Trophoblast cell (in vitro differentiated cells and primary cell): Measurements from ENCODE around the gene CRYM.
A peak's percentile ranks its signal among the peaks of the same experiment; 100 is the strongest.

Experiments used
- DNase-seq, 2 donors: peaks; one replicate each; pipeline ENCODE4 v3.0.0-alpha.2; 2016
- H2AFZ ChIP-seq: 2 replicates; pipeline ENCODE4 v1.6.1; 2013; ENCODE audit warnings: low read length, moderate library complexity, mild to moderate bottlenecking; ENCODE audit not compliant: insufficient read depth, poor library complexity
- H2AK5ac ChIP-seq: 2 replicates; pipeline ENCODE4 v1.6.1; 2013; ENCODE audit warnings: mild to moderate bottlenecking, low read length
- H2BK120ac ChIP-seq: 2 replicates; pipeline ENCODE4 v1.6.1; 2013; ENCODE audit warnings: low read length, mild to moderate bottlenecking, moderate library complexity; ENCODE audit not compliant: insufficient read depth, poor library complexity
- H2BK12ac ChIP-seq: 2 replicates; pipeline ENCODE4 v1.6.1; 2013; ENCODE audit warnings: mild to moderate bottlenecking, low read length, moderate library complexity
- H2BK5ac ChIP-seq: 2 replicates; pipeline ENCODE4 v1.6.1; 2013; ENCODE audit warnings: low read length, low read depth, moderate library complexity, mild to moderate bottlenecking; ENCODE audit not compliant: poor library complexity
- H3K14ac ChIP-seq: 2 replicates; pipeline ENCODE4 v1.6.1; 2013; ENCODE audit warnings: mild to moderate bottlenecking, low read length
- H3K18ac ChIP-seq: 2 replicates; pipeline ENCODE4 v1.6.1; 2013; ENCODE audit warnings: mild to moderate bottlenecking, low read length
- H3K23ac ChIP-seq: 2 replicates; pipeline ENCODE4 v1.6.1; 2013; ENCODE audit warnings: low read length
- H3K27ac ChIP-seq: 2 replicates; pipeline ENCODE4 v1.5.1; 2013; ENCODE audit warnings: low read depth, mild to moderate bottlenecking, inconsistent platforms, low read length, moderate library complexity
- H3K27me3 ChIP-seq: 2 replicates; pipeline ENCODE4 v1.6.1; 2013; ENCODE audit warnings: inconsistent platforms, mild to moderate bottlenecking, low read length, moderate library complexity; ENCODE audit not compliant: insufficient read depth
- H3K36me3 ChIP-seq, 2 experiments: 1 replicate in 1 of 2; 2 replicates in 1 of 2; pipeline ENCODE4 v1.6.1; 2013; ENCODE audit warnings: low read length in 2 of 2, mild to moderate bottlenecking in 2 of 2, moderate library complexity in 1 of 2; ENCODE audit not compliant: insufficient read depth in 2 of 2, control insufficient read depth in 1 of 2
- H3K4ac ChIP-seq: 2 replicates; pipeline ENCODE4 v1.6.1; 2013; ENCODE audit warnings: low read depth, mild to moderate bottlenecking, low read length, moderate library complexity
- H3K4me1 ChIP-seq, 2 experiments: 1 replicate in 1 of 2; 2 replicates in 1 of 2; pipeline ENCODE4 v1.6.1; 2013; ENCODE audit warnings: low read length in 2 of 2, mild to moderate bottlenecking in 2 of 2, moderate library complexity in 1 of 2; ENCODE audit not compliant: insufficient read depth in 2 of 2, control insufficient read depth in 1 of 2
- H3K4me2 ChIP-seq: 2 replicates; pipeline ENCODE4 v1.6.1; 2013; ENCODE audit warnings: inconsistent platforms, mild to moderate bottlenecking, low read length, moderate library complexity
- H3K4me3 ChIP-seq: 2 replicates; pipeline ENCODE4 v1.5.1; 2013; ENCODE audit warnings: mild to moderate bottlenecking, low read depth, low read length, inconsistent platforms
- H3K79me1 ChIP-seq: one replicate; pipeline ENCODE4 v1.6.1; 2013; ENCODE audit warnings: low read length
- H3K79me2 ChIP-seq: 2 replicates; pipeline ENCODE4 v1.6.1; 2013; ENCODE audit warnings: low read length, mild to moderate bottlenecking; ENCODE audit not compliant: control insufficient read depth, insufficient read depth, poor library complexity
- H3K9ac ChIP-seq: 2 replicates; pipeline ENCODE4 v1.6.1; 2013; ENCODE audit warnings: mild to moderate bottlenecking, low read length
- H3K9me3 ChIP-seq: 2 replicates; pipeline ENCODE4 v1.6.1; 2013; ENCODE audit warnings: low read depth, mild to moderate bottlenecking, control low read depth, inconsistent platforms, low read length; ENCODE audit not compliant: insufficient read depth
- H4K12ac ChIP-seq: 2 replicates; pipeline ENCODE4 v1.6.1; 2013; ENCODE audit warnings: low read depth, mild to moderate bottlenecking, low read length, moderate library complexity
- H4K8ac ChIP-seq: 2 replicates; pipeline ENCODE4 v1.6.1; 2013; ENCODE audit warnings: low read depth, mild to moderate bottlenecking, low read length, moderate library complexity
- H4K91ac ChIP-seq: one replicate; pipeline ENCODE4 v1.6.1; 2013; ENCODE audit warnings: low read depth, mild to moderate bottlenecking, low read length, moderate library complexity
- WGBS: extraction: QIAGEN DNeasy Blood & Tissue Kit; methylation state at CpG from one replicate; pipeline ENCODE4 v1.1.7; 2013; ENCODE audit warnings: missing lambda C conversion rate; ENCODE audit not compliant: insufficient read length, insufficient coverage; ENCODE audit errors: extremely low coverage; 5-methylcytosine and 5-hydroxymethylcytosine counted together

CRYM gene

DNA sequence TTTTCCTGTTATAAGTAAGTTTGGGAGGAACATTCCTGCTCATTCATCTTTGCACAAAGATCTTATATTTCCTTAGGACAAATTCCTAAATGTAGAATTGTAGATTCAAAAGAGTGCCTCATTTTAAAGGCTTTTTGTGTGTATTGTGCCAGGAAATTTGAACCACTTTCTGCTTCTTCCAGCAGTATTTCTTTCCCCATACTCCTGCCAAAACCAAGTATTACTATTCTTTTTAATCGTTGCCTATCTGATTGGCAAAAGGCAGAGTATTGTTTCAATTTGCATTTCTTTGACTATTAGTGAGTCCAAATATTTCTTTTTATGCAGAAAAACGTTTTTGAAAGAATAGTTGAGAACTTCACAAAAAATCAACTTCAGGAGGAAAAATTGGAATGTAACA lies 35.3 kb downstream of the CRYM start:
- Histone ChIP-seq H3K4me1 (no peaks in the 10 kb centered on the region), H3K23ac (no peak overlapping the region), H3K4me2 (no peak overlapping the region), H3K4ac (no peak overlapping the region), H4K12ac (no peak overlapping the region), H3K36me3 (no peaks in the 10 kb centered on the region), H3K9me3 (no peaks in the 10 kb centered on the region), H3K14ac (no peak overlapping the region), H3K4me3 (no peak overlapping the region), H3K79me1 (no peaks in the 10 kb centered on the region), H3K18ac (no peak overlapping the region), H2AK5ac (no peak overlapping the region), H2BK120ac (no peak overlapping the region), H2AFZ (no peak overlapping the region), H3K27ac (no peak overlapping the region), H4K8ac (no peak overlapping the region), H4K91ac (no peak overlapping the region), H3K79me2 (no peaks in the 10 kb centered on the region), H3K9ac (no peak overlapping the region), H2BK5ac (no peak overlapping the region), H2BK12ac (no peak overlapping the region), H3K27me3 (no peaks in the 10 kb centered on the region)
- DNase-seq: no peak
- WGBS: no CpG with 5 or more reads among the region's 2 CpGs

GRCh38 chr16:21239646-21240045 lies 38.4 kb downstream of the CRYM start:
- H2AK5ac ChIP-seq: no peak overlapping the region
- H3K9me3 ChIP-seq: no peaks in the 10 kb centered on the region
- no peak overlapping the region for H3K27ac ChIP-seq
- no peak overlapping the region for H2AFZ ChIP-seq
- no peak overlapping the region for H2BK5ac ChIP-seq
- H3K79me2 ChIP-seq: no peaks in the 10 kb centered on the region
- H3K14ac ChIP-seq: no peak overlapping the region
- no peak overlapping the region for H3K4me3 ChIP-seq
- no peak overlapping the region for H3K18ac ChIP-seq
- H3K23ac ChIP-seq: no peak overlapping the region
- no peak overlapping the region for H4K8ac ChIP-seq
- H3K4me2 ChIP-seq: no peak overlapping the region
- H2BK120ac ChIP-seq: no peak overlapping the region
- no peaks in the 10 kb centered on the region for H3K36me3 ChIP-seq
- no peak overlapping the region for H2BK12ac ChIP-seq
- no peak overlapping the region for H4K12ac ChIP-seq
- H3K4ac ChIP-seq: no peak overlapping the region
- no peaks in the 10 kb centered on the region for H3K27me3 ChIP-seq
- H3K4me1 ChIP-seq: no peaks in the 10 kb centered on the region
- no peak overlapping the region for H3K9ac ChIP-seq
- WGBS: no CpG with 5 or more reads among the region's 4 CpGs
- no peak for DNase-seq
- H4K91ac ChIP-seq: no peak overlapping the region
- H3K79me1 ChIP-seq: no peaks in the 10 kb centered on the region

DNA sequence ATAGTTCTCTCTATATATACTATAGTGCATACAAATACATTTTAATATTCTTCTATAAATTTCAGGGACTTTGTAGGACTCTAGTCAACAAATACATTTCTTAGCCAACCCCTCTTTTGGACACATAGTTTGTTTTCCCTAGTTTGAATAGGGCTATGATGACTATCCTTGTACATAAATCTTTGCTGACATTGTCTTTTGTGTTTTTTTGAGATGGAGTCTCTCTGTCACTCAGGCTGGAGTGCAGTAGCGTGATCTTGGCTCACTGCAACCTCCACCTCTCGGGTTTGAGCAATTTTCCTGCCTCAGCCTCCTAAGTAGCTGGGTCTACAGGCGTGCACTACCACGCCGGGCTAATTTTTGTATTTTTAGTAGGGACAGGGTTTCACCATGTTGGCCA lies 41.3 kb downstream of the CRYM start:
- H3K4ac ChIP-seq: no peak overlapping the region
- H3K27me3 ChIP-seq: no peaks in the 10 kb centered on the region
- no peaks in the 10 kb centered on the region for H3K4me1 ChIP-seq
- H2AK5ac ChIP-seq: no peak overlapping the region
- H4K8ac ChIP-seq: no peak overlapping the region
- H3K14ac ChIP-seq: no peak overlapping the region
- no peak overlapping the region for H3K4me3 ChIP-seq
- H4K91ac ChIP-seq: no peak overlapping the region
- H3K9me3 ChIP-seq: no peaks in the 10 kb centered on the region
- H3K23ac ChIP-seq: no peak overlapping the region
- no peak overlapping the region for H2AFZ ChIP-seq
- no peak overlapping the region for H2BK120ac ChIP-seq
- no peak for DNase-seq
- H2BK12ac ChIP-seq: no peak overlapping the region
- H4K12ac ChIP-seq: no peak overlapping the region
- H3K27ac ChIP-seq: no peak overlapping the region
- H3K18ac ChIP-seq: no peak overlapping the region
- no peak overlapping the region for H3K4me2 ChIP-seq
- no peaks in the 10 kb centered on the region for H3K36me3 ChIP-seq
- no peaks in the 10 kb centered on the region for H3K79me1 ChIP-seq
- no CpG with 5 or more reads among the region's 5 CpGs for WGBS
- no peak overlapping the region for H3K9ac ChIP-seq
- H3K79me2 ChIP-seq: no peaks in the 10 kb centered on the region
- H2BK5ac ChIP-seq: no peak overlapping the region

DNA sequence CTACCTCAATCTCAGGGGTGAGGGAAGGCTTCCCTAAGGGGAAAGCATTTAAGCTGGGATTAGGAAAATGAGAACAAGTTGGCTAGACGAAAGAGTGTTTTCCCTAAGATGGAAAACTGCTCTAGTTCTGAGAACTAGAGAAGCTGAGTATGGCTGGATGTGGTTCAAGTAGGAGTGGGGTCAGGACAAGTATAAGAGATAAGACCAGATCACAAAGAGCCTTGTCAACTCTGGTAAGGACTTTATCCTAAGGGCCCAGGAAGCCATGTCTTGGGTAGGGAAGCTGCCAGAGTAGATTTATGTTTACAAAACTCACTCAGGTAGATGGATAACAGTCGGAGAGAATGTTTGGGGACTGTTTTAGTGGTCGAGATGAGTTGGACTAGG lies 42.9 kb downstream of the CRYM start:
- no peak for DNase-seq
- H3K9ac ChIP-seq: no peak overlapping the region
- H2AK5ac ChIP-seq: no peak overlapping the region
- no peak overlapping the region for H3K18ac ChIP-seq
- H4K91ac ChIP-seq: no peak overlapping the region
- H3K36me3 ChIP-seq: no peaks in the 10 kb centered on the region
- H2BK12ac ChIP-seq: no peak overlapping the region
- no peak overlapping the region for H3K4ac ChIP-seq
- H2BK5ac ChIP-seq: no peak overlapping the region
- H3K4me2 ChIP-seq: no peak overlapping the region
- H3K27me3 ChIP-seq: no peaks in the 10 kb centered on the region
- H3K4me1 ChIP-seq: no peaks in the 10 kb centered on the region
- no peaks in the 10 kb centered on the region for H3K9me3 ChIP-seq
- H3K4me3 ChIP-seq: no peak overlapping the region
- no peak overlapping the region for H3K27ac ChIP-seq
- H3K79me1 ChIP-seq: no peaks in the 10 kb centered on the region
- 100% methylated on average over 1 of the region's 3 CpGs for WGBS
- H2AFZ ChIP-seq: no peak overlapping the region
- no peak overlapping the region for H2BK120ac ChIP-seq
- H3K14ac ChIP-seq: no peak overlapping the region
- H3K79me2 ChIP-seq: no peaks in the 10 kb centered on the region
- H4K8ac ChIP-seq: no peak overlapping the region
- H3K23ac ChIP-seq: peak overlapping the region; percentile 28
- no peak overlapping the region for H4K12ac ChIP-seq
